K562 (cell line): ENCODE measurements around the gene CEP135. TPM values are rescaled to one million over a fixed set of nuclear protein-coding genes. Genes with fewer than 3 reads are reported as not detected.

ENCODE experiments used
- ATAC-seq: fragments of 200-7000 bp; cut with Tn5 transposase; 3 replicates; pipeline ENCODE4 v1.9.1; 2020; ENCODE audit warnings: moderate library complexity
- BruUV-seq: library from RNA; stranded (reverse); fragments of 400-500 nt; replicated peaks from 2 replicates; lab custom pipeline; 2021; lab: Mats Ljungman, UMichigan
- CTCF ChIA-PET: fragments of 300-600 bp; formaldehyde crosslinking; extraction: SDS; loops from one replicate; lab custom pipeline; 2021; ENCODE audit warnings: low intra/inter-chr PET ratio; lab: Yijun Ruan, JAX
- POLR2A ChIA-PET: fragments of 300-600, 350-650 bp; sonication (Branson Sonifier 250); formaldehyde crosslinking; extraction: SDS; loops from one replicate; lab custom pipeline; 2021; ENCODE audit warnings: antibody characterized with exemption, inconsistent platforms; lab: Yijun Ruan, JAX
- DNase-seq, 4 experiments: peaks; one replicate each; pipeline versions ENCODE4 v3.0.0 to v3.0.0-alpha.2; 2011 to 2018; ENCODE audit warnings: low spot score in 3 of 4, mixed read lengths in 3 of 4; ENCODE audit errors: extremely low read depth in 1 of 4
- FAIRE-seq: peaks from 2 replicates; lab custom pipeline; 2011; peaks lifted over from hg19 to GRCh38; lab: Jason Lieb, UNC
- H2AFZ ChIP-seq: 2 replicates; pipeline ENCODE4 v1.6.0; 2011; ENCODE audit warnings: low read depth, low read length, control low read depth, inconsistent platforms
- H3K27ac ChIP-seq: fragments of 200-600 bp; 3 replicates; pipeline ENCODE4 v1.8.0; 2011; ENCODE audit warnings: low read depth, mild to moderate bottlenecking, control low read depth, inconsistent platforms, low read length, moderate library complexity, mixed read lengths; ENCODE audit errors: extremely low read depth
- H3K27me3 ChIP-seq, 2 experiments: fragments of 300-600 bp in 1 of 2; 2 replicates in 1 of 2; 3 replicates in 1 of 2; pipeline versions ENCODE4 v1.6.0 to v1.8.0; 2011; ENCODE audit warnings: inconsistent platforms in 2 of 2, low read length in 2 of 2, mild to moderate bottlenecking in 1 of 2, mixed read lengths in 1 of 2, moderate library complexity in 1 of 2; ENCODE audit not compliant: control insufficient read depth in 2 of 2, insufficient read depth in 2 of 2
- H3K36me3 ChIP-seq: fragments of 300-600 bp; 3 replicates; pipeline ENCODE4 v1.8.0; 2011; ENCODE audit warnings: mild to moderate bottlenecking, low read length, inconsistent platforms; ENCODE audit not compliant: control insufficient read depth, insufficient read depth
- H3K4me1 ChIP-seq, 2 experiments: fragments of 200-600 bp in 1 of 2; replicated peaks in 1 of 2; 2 replicates in 1 of 2; 3 replicates in 1 of 2; pipeline versions ENCODE4 v1.5.1 to v1.8.0; 2011; ENCODE audit warnings: inconsistent platforms in 2 of 2, low read length in 2 of 2, mild to moderate bottlenecking in 1 of 2, mixed read lengths in 1 of 2, moderate library complexity in 1 of 2; ENCODE audit not compliant: control insufficient read depth in 2 of 2, insufficient read depth in 2 of 2
- H3K4me2 ChIP-seq: 2 replicates; pipeline ENCODE4 v1.6.1; 2011; ENCODE audit warnings: low read length, control low read depth, inconsistent platforms, mixed read lengths; ENCODE audit not compliant: insufficient read depth
- H3K4me3 ChIP-seq: fragments of 200-600 bp; sonication (generic), shearing (Covaris generic); 2 replicates; pipeline ENCODE4 v1.5.1; 2016; ENCODE audit warnings: control low read depth, inconsistent platforms
- H3K79me2 ChIP-seq: fragments of 200-600 bp; 3 replicates; pipeline ENCODE4 v1.8.0; 2011; ENCODE audit warnings: low read length, inconsistent platforms; ENCODE audit not compliant: control insufficient read depth, insufficient read depth
- H3K9ac ChIP-seq, 2 experiments: 2 replicates each; pipeline versions ENCODE4 v1.6.0 to v1.6.1; 2011; ENCODE audit warnings: low read depth in 2 of 2, low read length in 2 of 2, control low read depth in 1 of 2, inconsistent platforms in 1 of 2, mild to moderate bottlenecking in 1 of 2, mixed read lengths in 1 of 2; ENCODE audit not compliant: insufficient read depth in 1 of 2
- H3K9me1 ChIP-seq: one replicate; pipeline ENCODE4 v1.6.0; 2011; ENCODE audit warnings: inconsistent platforms, mild to moderate bottlenecking, low read length, moderate library complexity; ENCODE audit not compliant: control insufficient read depth, insufficient read depth
- H3K9me3 ChIP-seq: replicated peaks from 2 replicates; pipeline ENCODE4 v1.5.1; 2011; ENCODE audit warnings: low read depth, low read length, inconsistent platforms; ENCODE audit not compliant: control insufficient read depth, insufficient read depth
- H4K20me1 ChIP-seq: replicated peaks from 2 replicates; pipeline ENCODE4 v1.6.1; 2011; ENCODE audit warnings: low read length, inconsistent platforms, mixed read lengths; ENCODE audit not compliant: control insufficient read depth, insufficient read depth
- E4F1 ChIP-seq: fragments of 250-450 bp; sonication (Bioruptor Pico); IDR thresholded peaks from 2 replicates; pipeline ENCODE4 v1.5.0; 2021; ENCODE audit warnings: mild to moderate bottlenecking, borderline replicate concordance
- ESRRA ChIP-seq: fragments of 450-650 bp; IDR thresholded peaks from 2 replicates; pipeline ENCODE4 v1.6.1; 2014; ENCODE audit warnings: low read depth, mild to moderate bottlenecking, moderate library complexity, borderline replicate concordance
- MBD2 ChIP-seq: sonication (generic); IDR thresholded peaks from 2 replicates; pipeline ENCODE4 v1.6.1; 2016; ENCODE audit warnings: low read depth, borderline replicate concordance
- MXD1 ChIP-seq: fragments of 250-450 bp; sonication (Bioruptor Pico); IDR thresholded peaks from 2 replicates; pipeline ENCODE4 v1.8.0; 2021; ENCODE audit warnings: borderline replicate concordance, mild to moderate bottlenecking, moderate library complexity; ENCODE audit not compliant: poor library complexity, severe bottlenecking
- NCOA4 ChIP-seq: fragments of 450-650 bp; IDR thresholded peaks from 2 replicates; pipeline ENCODE4 v1.6.1; 2018; ENCODE audit warnings: mild to moderate bottlenecking; ENCODE audit not compliant: partially characterized antibody
- PBX2 ChIP-seq, 2 experiments: IDR thresholded peaks in 1 of 2; conservative IDR thresholded peaks in 1 of 2; 2 replicates each; pipeline ENCODE4 v1.6.1; 2016; ENCODE audit warnings: low read depth in 2 of 2, mild to moderate bottlenecking in 1 of 2, missing compliant biosample characterization in 1 of 2, missing genetic modification characterization in 1 of 2, moderate library complexity in 1 of 2
- SMARCA4 ChIP-seq: fragments of 450-650 bp; IDR thresholded peaks from 2 replicates; pipeline ENCODE4 v1.6.1; 2016
- ZC3H11A ChIP-seq: IDR thresholded peaks from 2 replicates; pipeline ENCODE4 v1.6.1; 2012; ENCODE audit warnings: low read depth, low read length, improper control_type of control experiment
- ZEB2 ChIP-seq: fragments of 450-650 bp; IDR thresholded peaks from 2 replicates; pipeline ENCODE4 v1.6.1; 2016
- ZFX ChIP-seq: sonication (generic); formaldehyde crosslinking; IDR thresholded peaks from 2 replicates; pipeline ENCODE4 v1.8.0; 2022; ENCODE audit warnings: mild to moderate bottlenecking, missing genetic modification reagents, moderate library complexity
- ZNF347 ChIP-seq: fragments of 450-650 bp; formaldehyde crosslinking; IDR thresholded peaks from 2 replicates; pipeline ENCODE4 v1.4.0; 2020; ENCODE audit warnings: low read depth, mild to moderate bottlenecking, moderate library complexity
- WGBS: fragments of 100-300 bp; shearing (Covaris generic); methylation state at CpG from one replicate; pipeline ENCODE4 v1.1.6; 2016; ENCODE audit warnings: low coverage, mixed read lengths; ENCODE audit not compliant: insufficient coverage; ENCODE audit errors: missing lambda C conversion rate; 5-methylcytosine and 5-hydroxymethylcytosine counted together
- in situ Hi-C: fragments of 300-500 bp; cut with MboI; formaldehyde crosslinking; loops from 4 replicates; pipeline ENCODE4 v1.15.0; 2018; ENCODE audit warnings: inconsistent platforms, mixed read lengths
- intact Hi-C: fragments of 100-400 bp; cut with micrococcal nuclease; formaldehyde crosslinking; loops from 2 replicates; pipeline ENCODE4 v1.14.2; 2022
- polyA plus RNA-seq, 8 experiments: library from polyadenylated mRNA; depleted of rRNA in 4 of 8; stranded (reverse) in 5 of 8; unstranded in 3 of 8; fragments of >200 nt; fragmentation: Nextera tagmentation in 2 of 8; fragmentation: Illumina TruSeq in 1 of 8; extraction: Ambion mirVana in 2 of 8; extraction: Trizol in 1 of 8; gene quantifications; 2 replicates each; pipeline versions ENCODE4 v1.2.1 to v1.2.3, GENCODE V29; 2011 to 2014; ENCODE audit warnings: inconsistent platforms in 1 of 8, missing spikeins in 1 of 8
- total RNA-seq, 7 experiments: library from RNA; depleted of rRNA in 6 of 7; stranded (reverse); fragments of >200 nt in 6 of 7; fragmentation: Illumina TruSeq in 2 of 7; extraction: Trizol in 2 of 7; gene quantifications; 2 replicates each; pipeline versions ENCODE4 v1.2.1 to v1.2.3, GENCODE V29; 2011 to 2021; ENCODE audit warnings: low replicate concordance in 1 of 7

Gene CEP135
- total and polyA plus RNA-seq, 9 of the 15 experiments (the other 6 are each of a cell fraction or from before 2014, with no cell fraction given): 3.1 to 18.9 (median 15.3) TPM

- TF ChIP-seq MBD2 (no peak), ZFX (CRISPR knock-in tag) (no peak), NCOA4 (no peak), E4F1 (CRISPR knock-in tag) (no peak), SMARCA4 (no peak)
Measured at GRCh38 chr4:55947254-55947882, 1.4 kb upstream of the CEP135 start (continued).

GRCh38 chr4:55947912-55948725 is 626 bp upstream of the CEP135 start:
- in situ Hi-C loops (no loop called here), intact Hi-C loops (loop anchor here (1.0 to 10.0 kb wide), 4 partner anchors 101 to 437 kb away; partner anchors contain the start of gene AASDH)
- POLR2A ChIA-PET: interaction anchor here (0.5 to 2.3 kb wide), 15 partner anchors 10 to 880 kb away, joined by 3 to 12 read pairs (median 4); partner anchors contain the start of gene TMEM165
- CTCF ChIA-PET: interaction anchor here (0.9 to 1.2 kb wide), 4 partner anchors 100 to 852 kb away, joined by 3 to 4 read pairs (median 4); no protein-coding TSS in a partner anchor
- peaks cover 6 to 21% of the 10 kb centered on the region in 2 experiments for H3K4me1 ChIP-seq
- no peaks in the 10 kb centered on the region for H3K9me1 ChIP-seq
- peak overlapping the region; percentile 87 to 96 for H3K9ac ChIP-seq
- peaks cover 11% of the 10 kb centered on the region; the same call in 2 of the 3 replicates for H3K36me3 ChIP-seq
- H3K79me2 ChIP-seq: peaks cover 37% of the 10 kb centered on the region
- H3K9me3 ChIP-seq: no peaks in the 10 kb centered on the region
- TSS peak; percentile 79 for BruUV-seq
- ATAC-seq (peak; percentile 5; the same call in 2 of the 3 replicates), FAIRE-seq (peak; percentile 46), DNase-seq (peak; percentile 14 to 58 (median 24))
- H3K27me3 ChIP-seq: no peaks in the 10 kb centered on the region; a peak in 1 of 5 replicates
- peak overlapping the region; percentile 96 for H3K4me2 ChIP-seq
- no peaks in the 10 kb centered on the region for H4K20me1 ChIP-seq
- H3K4me3 ChIP-seq: peak overlapping the region; percentile 78
- H3K27ac ChIP-seq: peak overlapping the region; percentile 96
- 2% methylated on average over 19 of the region's 19 CpGs for WGBS
- peak overlapping the region; percentile 99 for H2AFZ ChIP-seq
- TF ChIP-seq ZNF347 (CRISPR knock-in tag) (no peak), ESRRA (no peak), ZC3H11A (no peak), ZEB2 (0 out of 2 replicates have a peak, but pooled peaks have one; percentile 19), PBX2 (CRISPR knock-in tag; IDR thresholded peaks at IDR 0.05; ENCODE audit: low read depth) (no peak), PBX2 (tag; conservative IDR thresholded peaks at IDR 0.05; ENCODE audit: low read depth) (peak; percentile 49; the same call in 1 of the 2 replicates), MXD1 (no peak)
